Measurements from ENCODE around the gene ZNF420. TPM values are rescaled to one million over a fixed set of nuclear protein-coding genes. Genes with fewer than 3 reads are reported as not detected.
"Not testable (repeated sequence)": the region's sequence is repeated elsewhere in the genome, so short reads cannot be mapped to it uniquely, and the experiment has no call there.

Gene ZNF420
- total RNA-seq, 1 experiment from 2014 or later, result 3.2 TPM

DNA sequence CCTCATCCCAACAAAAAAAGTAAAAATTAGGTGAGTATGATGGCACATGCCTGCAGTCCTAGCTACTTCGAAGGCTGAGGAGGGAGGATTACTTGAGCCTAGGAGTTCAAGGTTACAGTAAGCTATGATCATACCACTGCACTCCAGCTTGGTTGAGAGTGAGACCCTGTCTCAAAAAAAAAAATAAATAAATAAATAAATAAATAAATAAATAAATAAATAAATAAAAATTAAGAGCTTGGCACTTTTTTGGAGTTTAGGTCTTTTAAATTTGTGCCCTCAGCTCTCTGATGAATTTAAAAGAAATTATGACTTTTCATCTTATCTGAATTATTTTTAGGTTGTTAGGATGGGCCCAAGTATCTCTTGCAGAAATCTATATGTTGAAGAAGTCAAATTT lies 8.9 kb downstream of the ZNF420 start:
- Histone ChIP-seq H3K27me3 (replicated peaks; ENCODE audit: control insufficient read depth, insufficient read depth, low read length) (no peaks in the 10 kb centered on the region), H3K36me3 (ENCODE audit: control insufficient read depth, insufficient read depth, low read length) (no peaks in the 10 kb centered on the region), H3K4me3 (ENCODE audit: low read depth, low read length) (no peak overlapping the region), H3K4me1 (no peaks in the 10 kb centered on the region), H3K9me3 (peaks cover 7% of the 10 kb centered on the region)
- no peak overlapping the region for H3K27ac Mint-ChIP-seq (ENCODE audit: unreplicated experiment)
- H3K4me1 Mint-ChIP-seq (ENCODE audit: low read depth, unreplicated experiment), result no peaks in the 10 kb centered on the region
- BruUV-seq (replicated peaks), result no TSS peak
- H3K27me3 Mint-ChIP-seq (ENCODE audit: insufficient read depth, unreplicated experiment), result no peaks in the 10 kb centered on the region
- H3K9me3 Mint-ChIP-seq (ENCODE audit: unreplicated experiment), result peaks cover 44% of the 10 kb centered on the region
- no peak for DNase-seq
- H3K4me3 Mint-ChIP-seq (ENCODE audit: unreplicated experiment), result no peak overlapping the region
- H3K36me3 Mint-ChIP-seq (ENCODE audit: insufficient read depth, unreplicated experiment), result peaks cover 4% of the 10 kb centered on the region
- TF ChIP-seq, protein P1, sequence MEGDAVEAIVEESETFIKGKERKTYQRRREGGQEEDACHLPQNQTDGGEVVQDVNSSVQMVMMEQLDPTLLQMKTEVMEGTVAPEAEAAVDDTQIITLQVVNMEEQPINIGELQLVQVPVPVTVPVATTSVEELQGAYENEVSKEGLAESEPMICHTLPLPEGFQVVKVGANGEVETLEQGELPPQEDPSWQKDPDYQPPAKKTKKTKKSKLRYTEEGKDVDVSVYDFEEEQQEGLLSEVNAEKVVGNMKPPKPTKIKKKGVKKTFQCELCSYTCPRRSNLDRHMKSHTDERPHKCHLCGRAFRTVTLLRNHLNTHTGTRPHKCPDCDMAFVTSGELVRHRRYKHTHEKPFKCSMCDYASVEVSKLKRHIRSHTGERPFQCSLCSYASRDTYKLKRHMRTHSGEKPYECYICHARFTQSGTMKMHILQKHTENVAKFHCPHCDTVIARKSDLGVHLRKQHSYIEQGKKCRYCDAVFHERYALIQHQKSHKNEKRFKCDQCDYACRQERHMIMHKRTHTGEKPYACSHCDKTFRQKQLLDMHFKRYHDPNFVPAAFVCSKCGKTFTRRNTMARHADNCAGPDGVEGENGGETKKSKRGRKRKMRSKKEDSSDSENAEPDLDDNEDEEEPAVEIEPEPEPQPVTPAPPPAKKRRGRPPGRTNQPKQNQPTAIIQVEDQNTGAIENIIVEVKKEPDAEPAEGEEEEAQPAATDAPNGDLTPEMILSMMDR (IDR thresholded peaks at IDR 0.05; ENCODE audit: insufficient read depth in 1 of 2, low read depth in 1 of 2, low read length in 1 of 2, severe bottlenecking in 1 of 2, unreplicated experiment in 1 of 2), result no peak
- ChIA-PET POLR2A (no interaction called here), CTCF (no interaction called here)
- intact Hi-C loops (cut with micrococcal nuclease; ENCODE audit: unreplicated experiment), result no loop called here

DNA sequence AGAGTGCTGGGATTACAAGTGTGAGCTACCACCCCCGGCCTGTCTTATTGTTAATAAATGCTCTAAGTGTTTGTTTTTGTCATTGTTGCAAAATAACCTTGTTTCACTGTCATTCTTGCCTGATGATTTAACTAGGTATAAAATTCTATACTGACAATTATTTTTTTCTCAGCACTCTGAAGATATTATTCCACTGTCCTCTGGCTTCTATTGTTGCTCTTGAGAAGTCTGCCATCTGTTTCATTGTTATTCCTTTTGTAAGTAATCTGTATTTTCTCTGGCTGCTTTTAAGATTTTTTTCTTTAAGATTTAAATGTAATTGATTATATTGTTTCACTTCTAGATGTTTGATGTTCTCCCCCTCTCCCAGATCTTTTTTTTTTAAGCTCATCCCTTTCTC lies 17.6 kb downstream of the ZNF420 start:
- no peak overlapping the region for H3K4me3 ChIP-seq (ENCODE audit: low read depth, low read length)
- H3K27me3 ChIP-seq (replicated peaks; ENCODE audit: control insufficient read depth, insufficient read depth, low read length), result no peaks in the 10 kb centered on the region
- no peaks in the 10 kb centered on the region for H3K4me1 ChIP-seq
- ChIA-PET CTCF (no interaction called here), POLR2A (no interaction called here)
- DNase-seq, result no peak
- TF ChIP-seq, protein P1 (IDR thresholded peaks at IDR 0.05; ENCODE audit: insufficient read depth in 1 of 2, low read depth in 1 of 2, low read length in 1 of 2, severe bottlenecking in 1 of 2, unreplicated experiment in 1 of 2), result no peak
- no peaks in the 10 kb centered on the region for H3K36me3 ChIP-seq (ENCODE audit: control insufficient read depth, insufficient read depth, low read length)
- intact Hi-C loops (cut with micrococcal nuclease; ENCODE audit: unreplicated experiment), result no loop called here
- Mint-ChIP-seq H3K4me3 (ENCODE audit: unreplicated experiment) (no peak overlapping the region), H3K27ac (ENCODE audit: unreplicated experiment) (no peak overlapping the region), H3K27me3 (ENCODE audit: insufficient read depth, unreplicated experiment) (no peaks in the 10 kb centered on the region), H3K9me3 (ENCODE audit: unreplicated experiment) (peaks cover 36% of the 10 kb centered on the region), H3K36me3 (ENCODE audit: insufficient read depth, unreplicated experiment) (peaks cover 15% of the 10 kb centered on the region), H3K4me1 (ENCODE audit: low read depth, unreplicated experiment) (no peaks in the 10 kb centered on the region)
- 0 out of 2 replicates have a peak, but pooled peaks cover 8% of the 10 kb centered on the region for H3K9me3 ChIP-seq
- BruUV-seq (replicated peaks), result no TSS peak

DNA sequence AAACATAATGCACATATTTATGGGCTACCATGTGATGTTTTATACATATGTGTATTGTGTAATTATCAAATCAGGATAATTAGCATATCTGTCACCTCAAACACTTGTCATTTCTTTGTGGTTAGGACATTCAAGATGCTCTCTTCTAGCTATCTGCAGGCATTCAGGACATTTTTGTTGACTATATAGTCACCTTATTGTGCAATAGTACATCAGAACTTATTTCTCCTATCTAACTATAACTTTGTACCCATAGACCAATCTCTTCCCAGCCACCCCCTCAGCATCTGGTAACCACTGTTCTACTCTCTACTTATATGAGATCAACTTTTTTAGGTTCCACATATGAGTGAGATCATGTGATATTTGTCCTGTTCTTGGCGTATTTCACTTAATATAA lies 20.3 kb downstream of the ZNF420 start:
- no peaks in the 10 kb centered on the region for H3K27me3 ChIP-seq (replicated peaks; ENCODE audit: control insufficient read depth, insufficient read depth, low read length)
- no peaks in the 10 kb centered on the region for H3K4me1 Mint-ChIP-seq (ENCODE audit: low read depth, unreplicated experiment)
- no peak overlapping the region for H3K4me3 Mint-ChIP-seq (ENCODE audit: unreplicated experiment)
- TF ChIP-seq, protein P1 (IDR thresholded peaks at IDR 0.05; ENCODE audit: insufficient read depth in 1 of 2, low read depth in 1 of 2, low read length in 1 of 2, severe bottlenecking in 1 of 2, unreplicated experiment in 1 of 2), result no peak
- no peaks in the 10 kb centered on the region for H3K27me3 Mint-ChIP-seq (ENCODE audit: insufficient read depth, unreplicated experiment)
- peaks cover 50% of the 10 kb centered on the region for H3K9me3 Mint-ChIP-seq (ENCODE audit: unreplicated experiment)
- no peaks in the 10 kb centered on the region for H3K36me3 ChIP-seq (ENCODE audit: control insufficient read depth, insufficient read depth, low read length)
- no peak for DNase-seq
- peaks cover 15% of the 10 kb centered on the region for H3K36me3 Mint-ChIP-seq (ENCODE audit: insufficient read depth, unreplicated experiment)
- H3K9me3 ChIP-seq, result peaks cover 16% of the 10 kb centered on the region
- no peaks in the 10 kb centered on the region for H3K4me1 ChIP-seq
- intact Hi-C loops (cut with micrococcal nuclease; ENCODE audit: unreplicated experiment), result no loop called here
- POLR2A ChIA-PET, result no interaction called here
- H3K27ac Mint-ChIP-seq (ENCODE audit: unreplicated experiment), result no peak overlapping the region
- H3K4me3 ChIP-seq (ENCODE audit: low read depth, low read length), result no peak overlapping the region
- CTCF ChIA-PET, result no interaction called here
- no TSS peak for BruUV-seq (replicated peaks)

DNA sequence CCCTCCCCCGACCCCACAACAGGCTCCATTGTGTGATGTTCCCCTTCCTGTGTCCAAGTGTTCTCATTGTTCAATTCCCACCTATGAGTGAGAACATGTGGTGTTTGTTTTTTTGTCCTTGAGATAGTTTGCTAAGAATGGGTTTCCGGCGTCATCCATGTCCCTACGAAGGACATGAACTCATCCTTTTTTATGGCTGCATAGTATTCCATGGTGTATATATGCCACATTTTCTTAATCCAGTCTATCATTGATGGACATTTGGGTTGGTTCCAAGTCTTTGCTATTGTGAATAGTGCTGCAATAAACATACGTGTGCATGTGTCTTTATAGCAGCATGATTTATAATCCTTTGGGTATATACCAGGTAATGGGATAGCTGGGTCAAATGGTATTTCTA lies 25.9 kb downstream of the ZNF420 start:
- POLR2A ChIA-PET; H3K36me3 Mint-ChIP-seq (ENCODE audit: insufficient read depth, unreplicated experiment); H3K36me3 ChIP-seq (ENCODE audit: control insufficient read depth, insufficient read depth, low read length); intact Hi-C loops (cut with micrococcal nuclease; ENCODE audit: unreplicated experiment); BruUV-seq (replicated peaks); DNase-seq; H3K4me1 ChIP-seq; CTCF ChIA-PET; H3K4me3 ChIP-seq (ENCODE audit: low read depth, low read length); H3K27ac Mint-ChIP-seq (ENCODE audit: unreplicated experiment); H3K27me3 ChIP-seq (replicated peaks; ENCODE audit: control insufficient read depth, insufficient read depth, low read length); H3K27me3 Mint-ChIP-seq (ENCODE audit: insufficient read depth, unreplicated experiment); H3K4me3 Mint-ChIP-seq (ENCODE audit: unreplicated experiment); H3K4me1 Mint-ChIP-seq (ENCODE audit: low read depth, unreplicated experiment): not testable (repeated sequence)
- peaks cover 26% of the 10 kb centered on the region for H3K9me3 Mint-ChIP-seq (ENCODE audit: unreplicated experiment)
- peaks cover 19% of the 10 kb centered on the region for H3K9me3 ChIP-seq
